GM23248 (cell line): ENCODE data around the gene IL18RAP. TPM values are rescaled to one million over a fixed set of nuclear protein-coding genes. Genes with fewer than 3 reads are reported as not detected.

Experiments
- DNase-seq: peaks from one replicate; pipeline ENCODE4 v3.0.0-alpha.2; 2015
- H2AFZ ChIP-seq: fragments of 200-600 bp; sonication (generic); 2 replicates; pipeline ENCODE4 v1.6.1; 2016; ENCODE audit warnings: antibody characterized with exemption
- H3F3A ChIP-seq: fragments of 200-600 bp; sonication (generic); 2 replicates; pipeline ENCODE4 v1.6.1; 2016; ENCODE audit warnings: mild to moderate bottlenecking, antibody characterized with exemption, mixed run types; ENCODE audit not compliant: insufficient read depth
- H3K27ac ChIP-seq: fragments of 200-600 bp; sonication (generic); 2 replicates; pipeline ENCODE4 v1.5.1; 2016; ENCODE audit warnings: mild to moderate bottlenecking
- H3K27me3 ChIP-seq: fragments of 200-600 bp; sonication (generic); replicated peaks from 2 replicates; pipeline ENCODE4 v1.6.1; 2016; ENCODE audit warnings: mild to moderate bottlenecking; ENCODE audit not compliant: insufficient read depth
- H3K36me3 ChIP-seq: fragments of 200-600 bp; sonication (generic); 2 replicates; pipeline ENCODE4 v1.6.1; 2016; ENCODE audit warnings: low read depth, mild to moderate bottlenecking
- H3K4me1 ChIP-seq: fragments of 200-600 bp; sonication (generic); 2 replicates; pipeline ENCODE4 v1.6.1; 2016; ENCODE audit warnings: mild to moderate bottlenecking; ENCODE audit not compliant: insufficient read depth
- H3K4me2 ChIP-seq: fragments of 200-600 bp; sonication (generic); one replicate; pipeline ENCODE4 v1.6.1; 2016; ENCODE audit warnings: mild to moderate bottlenecking; ENCODE audit not compliant: unreplicated experiment
- H3K4me3 ChIP-seq: fragments of 200-600 bp; sonication (generic); 2 replicates; pipeline ENCODE4 v1.5.1; 2016; ENCODE audit warnings: mild to moderate bottlenecking
- H3K79me2 ChIP-seq: fragments of 200-600 bp; sonication (generic); 2 replicates; pipeline ENCODE4 v1.6.1; 2016; ENCODE audit warnings: mild to moderate bottlenecking; ENCODE audit not compliant: insufficient read depth
- H3K9ac ChIP-seq: fragments of 200-600 bp; sonication (generic); 2 replicates; pipeline ENCODE4 v1.6.1; 2016; ENCODE audit warnings: mild to moderate bottlenecking
- H3K9me2 ChIP-seq: fragments of 200-600 bp; sonication (generic); 2 replicates; pipeline ENCODE4 v1.6.1; 2016; ENCODE audit warnings: mixed run types, mild to moderate bottlenecking, moderate library complexity; ENCODE audit not compliant: insufficient read depth
- H3K9me3 ChIP-seq: fragments of 200-600 bp; sonication (generic); one replicate; pipeline ENCODE4 v1.6.1; 2017; ENCODE audit warnings: low read depth
- H4K20me1 ChIP-seq: fragments of 200-600 bp; sonication (generic); 2 replicates; pipeline ENCODE4 v1.6.0; 2016; ENCODE audit not compliant: insufficient read depth
- EZH2 ChIP-seq: fragments of 200-600 bp; sonication (generic); IDR thresholded peaks from 2 replicates; pipeline ENCODE4 v1.6.1; 2018; ENCODE audit warnings: antibody characterized with exemption, mild to moderate bottlenecking; ENCODE audit not compliant: insufficient read depth, poor library complexity, severe bottlenecking
- EZH2phosphoT487 ChIP-seq: fragments of 200-600 bp; sonication (generic); IDR thresholded peaks from 2 replicates; pipeline ENCODE4 v1.6.1; 2018; ENCODE audit warnings: antibody characterized with exemption, moderate library complexity, mild to moderate bottlenecking, low read depth; ENCODE audit not compliant: insufficient read depth
- WGBS, 2 experiments: methylation state at CpG; one replicate each; pipeline ENCODE4 v1.1.6; 2015 to 2017; ENCODE audit warnings: low lambda C conversion rate in 2 of 2, low coverage in 1 of 2; ENCODE audit errors: missing lambda C conversion rate in 2 of 2; 5-methylcytosine and 5-hydroxymethylcytosine counted together
- in situ Hi-C: fragments of 300-500 bp; cut with MboI; formaldehyde crosslinking; loops from 2 replicates; pipeline ENCODE4 v1.15.0; 2020
- polyA plus RNA-seq: library from polyadenylated mRNA; unstranded; fragments of >200 nt; fragmentation: Nextera tagmentation; extraction: Ambion mirVana; gene quantifications from 2 replicates; pipeline ENCODE4 v1.2.1, GENCODE V29; 2016
- total RNA-seq: library from RNA; depleted of rRNA; stranded (reverse); fragments of >200 nt; shearing (Covaris generic); gene quantifications from 2 replicates; pipeline ENCODE4 v1.2.3, GENCODE V29; 2014; rRNA removed

Gene IL18RAP
- total RNA-seq = not detected in 2 replicates
- 0.11 TPM in 1 of 2 replicates, not detected in the other for polyA plus RNA-seq

- no peak for DNase-seq
- Histone ChIP-seq H3K36me3 (no peaks in the 10 kb centered on the region), H3K4me3 (no peak within 1 kb of the TSS), H3K27ac (no peak within 1 kb of the TSS), H3K4me2 (no peak within 1 kb of the TSS), H3K4me1 (no peaks in the 10 kb centered on the region), H3F3A (no peaks in the 10 kb centered on the region), H3K9ac (no peak within 1 kb of the TSS), H3K27me3 (peaks cover 40% of the 10 kb centered on the region), H3K79me2 (no peaks in the 10 kb centered on the region), H3K9me2 (no peaks in the 10 kb centered on the region), H2AFZ (no peak within 1 kb of the TSS), H3K9me3 (no peaks in the 10 kb centered on the region), H4K20me1 (no peaks in the 10 kb centered on the region)
- in situ Hi-C loops = no loop called here
- TF ChIP-seq EZH2phosphoT487 = no peak
- TF ChIP-seq EZH2 = no peak
- 63 to 71% methylated on average over 3 of the region's 3 CpGs for WGBS, 2 experiments
These were observed at the start of gene IL18RAP for GRCh38 chr2:102422910-102423309. Gene IL18RAP, plus strand, starts transcription at chr2:102423160. Its CDS starts 118 bp downstream, at chr2:102423278.

DNA sequence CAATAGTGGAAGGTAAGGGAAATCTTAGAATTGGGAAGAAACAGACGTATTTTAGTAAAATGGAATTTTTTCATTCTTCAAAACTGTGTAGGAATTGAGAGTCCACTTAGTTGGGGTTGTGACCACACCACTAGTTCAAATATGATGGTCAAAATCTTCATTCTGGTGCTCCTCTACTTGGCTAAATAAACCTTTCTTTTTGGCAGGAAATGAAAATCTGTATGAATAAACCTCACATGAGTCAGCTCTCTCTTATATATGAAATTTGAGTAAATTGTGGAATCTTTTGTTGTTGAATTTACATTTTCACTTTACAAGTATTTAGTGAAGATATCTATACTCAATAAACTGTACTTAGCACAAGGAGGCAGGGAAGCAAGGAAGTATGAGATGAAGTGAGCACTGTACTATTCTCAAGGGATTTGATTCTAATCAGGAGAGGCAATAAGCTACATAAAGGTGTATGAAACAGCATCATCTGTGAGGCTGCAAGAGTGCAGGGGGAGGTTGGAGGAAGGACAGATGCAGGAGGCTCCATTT is 46.8 kb upstream of the IL18RAP start:
- H3K4me2 ChIP-seq = no peak overlapping the region
- H3K9me3 ChIP-seq = no peaks in the 10 kb centered on the region
- 78 to 96% methylated on average over 1 of the region's 1 CpG for WGBS, 2 experiments
- no peaks in the 10 kb centered on the region for H4K20me1 ChIP-seq
- TF ChIP-seq EZH2 = no peak
- TF ChIP-seq EZH2phosphoT487 = no peak
- no peaks in the 10 kb centered on the region for H3K79me2 ChIP-seq
- no peaks in the 10 kb centered on the region for H3K27me3 ChIP-seq
- no peaks in the 10 kb centered on the region for H3K9me2 ChIP-seq
- DNase-seq = peak; percentile 6
- H3F3A ChIP-seq = no peaks in the 10 kb centered on the region
- no peak overlapping the region for H3K27ac ChIP-seq
- in situ Hi-C loops = no loop called here
- no peak overlapping the region for H3K4me3 ChIP-seq
- peaks cover 2% of the 10 kb centered on the region; the same call in 1 of the 2 replicates for H3K4me1 ChIP-seq
- H2AFZ ChIP-seq = no peak overlapping the region
- no peaks in the 10 kb centered on the region for H3K36me3 ChIP-seq
- H3K9ac ChIP-seq = no peak overlapping the region

- Histone ChIP-seq H3K27ac (no peak overlapping the region), H4K20me1 (no peaks in the 10 kb centered on the region), H3K9ac (no peak overlapping the region), H3K4me3 (no peak overlapping the region), H3K9me2 (no peaks in the 10 kb centered on the region; the same call in 1 of the 2 replicates), H3K9me3 (peaks cover 3% of the 10 kb centered on the region), H3K4me2 (no peak overlapping the region), H3F3A (no peaks in the 10 kb centered on the region), H3K79me2 (no peaks in the 10 kb centered on the region), H3K4me1 (no peaks in the 10 kb centered on the region), H3K27me3 (no peaks in the 10 kb centered on the region), H2AFZ (no peak overlapping the region), H3K36me3 (no peaks in the 10 kb centered on the region)
- in situ Hi-C loops = no loop called here
- no peak for TF ChIP-seq EZH2
- no peak for TF ChIP-seq EZH2phosphoT487
- DNase-seq = no peak
These were observed 39.2 kb upstream of the IL18RAP start for GRCh38 chr2:102383722-102384121.

GRCh38 chr2:102385522-102385921 is 37.4 kb upstream of the IL18RAP start:
- Histone ChIP-seq H3K27ac (no peak overlapping the region), H3K27me3 (no peaks in the 10 kb centered on the region), H3K9me3 (peaks cover 3% of the 10 kb centered on the region), H3K9ac (no peak overlapping the region), H3K79me2 (no peaks in the 10 kb centered on the region), H4K20me1 (no peaks in the 10 kb centered on the region), H3K4me1 (no peaks in the 10 kb centered on the region), H3K9me2 (no peaks in the 10 kb centered on the region; the same call in 1 of the 2 replicates), H3K4me3 (no peak overlapping the region), H3F3A (no peaks in the 10 kb centered on the region), H2AFZ (no peak overlapping the region), H3K4me2 (no peak overlapping the region), H3K36me3 (no peaks in the 10 kb centered on the region)
- DNase-seq = peak; percentile 6
- in situ Hi-C loops = no loop called here
- WGBS, 2 experiments = 27 to 45% methylated on average over 1 of the region's 1 CpG
- no peak for TF ChIP-seq EZH2phosphoT487
- no peak for TF ChIP-seq EZH2
